ENCODE data around the gene DCLRE1C. TPM values are rescaled to one million over a fixed set of nuclear protein-coding genes. Genes with fewer than 3 reads are reported as not detected.

Gene DCLRE1C
- total and polyA plus RNA-seq, 11 donors = 2.0 to 9.6 (median 5.3) TPM

DNA sequence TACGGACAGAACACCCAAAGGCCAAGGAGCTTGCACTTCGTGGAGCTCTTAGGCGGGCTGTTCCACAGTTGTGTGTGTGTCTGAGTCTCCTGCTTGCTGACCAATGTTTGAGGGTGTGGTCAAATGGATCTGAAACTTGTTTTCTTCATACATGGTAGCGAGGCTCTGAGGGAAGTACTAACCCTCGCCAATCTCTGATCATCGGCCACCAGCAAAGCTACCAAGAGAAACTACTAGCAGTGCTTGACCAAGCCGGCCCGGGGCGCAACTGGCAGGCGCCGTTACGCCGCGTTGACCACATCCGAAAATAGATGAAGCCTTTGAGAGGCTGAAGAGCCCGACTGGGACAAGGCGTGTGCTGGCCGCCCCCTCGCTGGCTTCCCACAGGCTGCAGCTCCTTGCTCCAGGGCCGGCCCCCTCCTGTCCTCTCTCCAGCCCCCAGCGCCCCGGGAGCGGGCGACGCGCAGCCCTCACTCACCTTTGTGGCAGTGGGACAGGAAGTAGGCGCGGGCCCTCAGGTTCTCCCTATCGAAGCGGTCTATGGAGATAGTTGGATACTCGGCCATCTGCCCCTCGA lies 384 bp downstream of the DCLRE1C start:
- DNase-seq (peak in 3 of 5 donors; percentile 49 to 62 (median 61)), ATAC-seq (peak; percentile 41 to 74 (median 64))
- Histone ChIP-seq H3K4me1 (peaks cover 0 to 37% (median 16%) of the 10 kb centered on the region in 12 donors), H3K4me3 (peak overlapping the region; percentile 69 to 95 (median 80)), H3K9me3 (no peaks in the 10 kb centered on the region), H3K36me3 (peaks cover 0 to 11% (median 4%) of the 10 kb centered on the region in 9 donors), H3K27me3 (no peaks in the 10 kb centered on the region), H3K27ac (peak overlapping the region; percentile 33 to 91 (median 85))
- intact Hi-C loops (cut with DNase I) = loop anchor here in 7 of 10 donors (5.0 to 10.0 kb wide), 6 partner anchors 76 to 339 kb away; partner anchors contain the start of genes CDNF (in 2 of the 7), HSPA14 (in 2 of the 7), MSANTD7 (in 2 of the 7) and RPP38 (in 2 of the 7)
- TF ChIP-seq POLR2A (IDR thresholded peaks at IDR 0.05) = no peak
- TF ChIP-seq, protein P1, sequence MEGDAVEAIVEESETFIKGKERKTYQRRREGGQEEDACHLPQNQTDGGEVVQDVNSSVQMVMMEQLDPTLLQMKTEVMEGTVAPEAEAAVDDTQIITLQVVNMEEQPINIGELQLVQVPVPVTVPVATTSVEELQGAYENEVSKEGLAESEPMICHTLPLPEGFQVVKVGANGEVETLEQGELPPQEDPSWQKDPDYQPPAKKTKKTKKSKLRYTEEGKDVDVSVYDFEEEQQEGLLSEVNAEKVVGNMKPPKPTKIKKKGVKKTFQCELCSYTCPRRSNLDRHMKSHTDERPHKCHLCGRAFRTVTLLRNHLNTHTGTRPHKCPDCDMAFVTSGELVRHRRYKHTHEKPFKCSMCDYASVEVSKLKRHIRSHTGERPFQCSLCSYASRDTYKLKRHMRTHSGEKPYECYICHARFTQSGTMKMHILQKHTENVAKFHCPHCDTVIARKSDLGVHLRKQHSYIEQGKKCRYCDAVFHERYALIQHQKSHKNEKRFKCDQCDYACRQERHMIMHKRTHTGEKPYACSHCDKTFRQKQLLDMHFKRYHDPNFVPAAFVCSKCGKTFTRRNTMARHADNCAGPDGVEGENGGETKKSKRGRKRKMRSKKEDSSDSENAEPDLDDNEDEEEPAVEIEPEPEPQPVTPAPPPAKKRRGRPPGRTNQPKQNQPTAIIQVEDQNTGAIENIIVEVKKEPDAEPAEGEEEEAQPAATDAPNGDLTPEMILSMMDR (IDR thresholded peaks at IDR 0.05) = peak in 3 of 12 donors; percentile 18 to 37 (median 27)
- 1 to 4% (median 1%) methylated on average over 22 to 32 of the region's 32 CpGs for WGBS, 4 donors

- Histone ChIP-seq H3K4me1 (peaks cover 0 to 37% (median 16%) of the 10 kb centered on the region in 12 donors), H3K9me3 (no peaks in the 10 kb centered on the region), H3K27ac (peak overlapping the region in 11 of 12 donors; percentile 78 to 91 (median 87)), H3K27me3 (no peaks in the 10 kb centered on the region), H3K36me3 (peaks cover 0 to 17% (median 10%) of the 10 kb centered on the region in 9 donors), H3K4me3 (peak overlapping the region; percentile 69 to 95 (median 80))
- 27 to 32% (median 28%) methylated on average over 10 of the region's 10 CpGs for WGBS, 4 donors
- intact Hi-C loops (cut with DNase I) = loop anchor here in 7 of 10 donors (5.0 to 10.0 kb wide), 6 partner anchors 76 to 338 kb away; partner anchors contain the start of genes CDNF (in 2 of the 7), HSPA14 (in 2 of the 7), MSANTD7 (in 2 of the 7) and RPP38 (in 2 of the 7)
- ATAC-seq (no peak), DNase-seq (no peak)
- TF ChIP-seq, protein P1 (IDR thresholded peaks at IDR 0.05) = no peak
- no peak for TF ChIP-seq POLR2A (IDR thresholded peaks at IDR 0.05)
Measured at GRCh38 chr10:14952851-14953423, 959 bp downstream of the DCLRE1C start.

DNA sequence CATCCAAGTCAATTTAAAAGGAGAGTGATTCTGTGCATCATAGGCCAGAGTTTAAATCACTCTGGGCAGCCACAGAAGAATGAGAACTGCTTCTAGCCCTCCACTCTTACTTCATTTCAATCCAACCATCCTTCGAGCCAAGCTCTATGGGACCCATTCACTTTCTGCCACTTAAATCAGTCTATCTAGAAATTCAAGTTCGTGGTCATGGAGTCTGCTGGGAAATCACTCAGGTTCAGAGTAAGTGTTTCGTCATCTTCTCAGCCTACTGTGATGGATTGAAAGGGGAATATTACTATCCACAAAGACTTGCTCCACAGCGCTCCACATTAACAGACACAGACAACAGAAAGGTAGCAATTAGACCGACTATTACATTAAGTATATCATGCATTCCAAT lies 4.6 kb downstream of the DCLRE1C start:
- H3K27me3 ChIP-seq = no peaks in the 10 kb centered on the region
- H3K4me1 ChIP-seq = peaks cover 0 to 30% (median 10%) of the 10 kb centered on the region in 12 donors
- intact Hi-C loops (cut with DNase I) = no loop called here
- peaks cover 0 to 49% (median 39%) of the 10 kb centered on the region in 9 donors for H3K36me3 ChIP-seq
- H3K4me3 ChIP-seq = no peak overlapping the region
- no peak for ATAC-seq
- H3K27ac ChIP-seq = no peak overlapping the region
- WGBS, 4 donors = 90 to 96% (median 94%) methylated on average over 5 of the region's 5 CpGs
- TF ChIP-seq, protein P1 (IDR thresholded peaks at IDR 0.05) = no peak
- no peak for TF ChIP-seq POLR2A (IDR thresholded peaks at IDR 0.05)
- DNase-seq = no peak
- H3K9me3 ChIP-seq = no peaks in the 10 kb centered on the region

GRCh38 chr10:14947268-14947667 lies 6.6 kb downstream of the DCLRE1C start:
- peaks cover 0 to 67% (median 58%) of the 10 kb centered on the region in 9 donors for H3K36me3 ChIP-seq
- no peak for DNase-seq
- TF ChIP-seq, protein P1 (IDR thresholded peaks at IDR 0.05) = no peak
- no peak for TF ChIP-seq POLR2A (IDR thresholded peaks at IDR 0.05)
- peaks cover 0 to 20% (median under 1%) of the 10 kb centered on the region in 12 donors for H3K4me1 ChIP-seq
- no peaks in the 10 kb centered on the region for H3K9me3 ChIP-seq
- ATAC-seq = no peak
- no peak overlapping the region for H3K27ac ChIP-seq
- H3K4me3 ChIP-seq = no peak overlapping the region
- intact Hi-C loops (cut with DNase I) = no loop called here
- H3K27me3 ChIP-seq = no peaks in the 10 kb centered on the region
- 92 to 100% (median 96%) methylated on average over 1 of the region's 1 CpG for WGBS, 4 donors
